GM23338 (cell line): Measurements from ENCODE around the gene HES3. TPM values are rescaled to one million over a fixed set of nuclear protein-coding genes. Genes with fewer than 3 reads are reported as not detected.

Experiments
- ATAC-seq: fragments of 200-7000 bp; cut with Tn5 transposase; 3 replicates; pipeline ENCODE4 v1.9.1; 2020
- DNase-seq: peaks from one replicate; pipeline ENCODE4 v3.0.0-alpha.2; 2015; ENCODE audit warnings: low spot score
- H2AFZ ChIP-seq: fragments of 200-600 bp; sonication (generic); 2 replicates; pipeline ENCODE4 v1.8.0; 2016; ENCODE audit warnings: antibody characterized with exemption, mild to moderate bottlenecking, moderate library complexity
- H3F3A ChIP-seq: fragments of 200-600 bp; sonication (generic); replicated peaks from 2 replicates; pipeline ENCODE4 v1.8.0; 2017; ENCODE audit warnings: antibody characterized with exemption, mixed run types, low read depth
- H3K27ac ChIP-seq: fragments of 200-600 bp; sonication (generic); 2 replicates; pipeline ENCODE4 v1.6.1; 2016; ENCODE audit warnings: low read depth
- H3K27me3 ChIP-seq: fragments of 200-600 bp; sonication (generic); 2 replicates; pipeline ENCODE4 v1.8.0; 2016; ENCODE audit warnings: mild to moderate bottlenecking, mixed run types, moderate library complexity; ENCODE audit not compliant: insufficient read depth
- H3K36me3 ChIP-seq: fragments of 200-600 bp; sonication (generic); 2 replicates; pipeline ENCODE4 v1.8.0; 2016; ENCODE audit warnings: mild to moderate bottlenecking; ENCODE audit not compliant: insufficient read depth
- H3K4me1 ChIP-seq: fragments of 200-600 bp; sonication (generic); 2 replicates; pipeline ENCODE4 v1.8.0; 2016; ENCODE audit warnings: mild to moderate bottlenecking, moderate library complexity; ENCODE audit not compliant: insufficient read depth
- H3K4me2 ChIP-seq: fragments of 200-600 bp; sonication (generic); 2 replicates; pipeline ENCODE4 v1.7.1; 2017; ENCODE audit warnings: mixed run types
- H3K4me3 ChIP-seq: fragments of 200-600 bp; sonication (generic); 2 replicates; pipeline ENCODE4 v1.6.1; 2016; ENCODE audit warnings: mixed run types
- H3K79me2 ChIP-seq: fragments of 200-600 bp; sonication (generic); replicated peaks from 2 replicates; pipeline ENCODE4 v1.8.0; 2017; ENCODE audit warnings: mild to moderate bottlenecking; ENCODE audit not compliant: insufficient read depth
- H3K9me2 ChIP-seq: fragments of 200-600 bp; sonication (generic); 2 replicates; pipeline ENCODE4 v1.8.0; 2017; ENCODE audit not compliant: insufficient read depth
- H4K20me1 ChIP-seq: fragments of 200-600 bp; sonication (generic); replicated peaks from 2 replicates; pipeline ENCODE4 v1.8.0; 2017; ENCODE audit warnings: mild to moderate bottlenecking; ENCODE audit not compliant: insufficient read depth
- H3K27ac Mint-ChIP-seq: 2 replicates; pipeline ENCODE4 v1.8.0; 2020; ENCODE audit warnings: inconsistent platforms, mild to moderate bottlenecking, moderate library complexity, mixed read lengths
- H3K27me3 Mint-ChIP-seq: 3 replicates; pipeline ENCODE4 v1.8.0; 2022; ENCODE audit warnings: low read depth, mild to moderate bottlenecking, moderate library complexity, mixed read lengths, inconsistent platforms; ENCODE audit not compliant: insufficient read depth, poor library complexity
- H3K36me3 Mint-ChIP-seq: 3 replicates; pipeline ENCODE4 v1.8.0; 2021; ENCODE audit warnings: low read depth, mild to moderate bottlenecking, inconsistent platforms, moderate library complexity, mixed read lengths
- H3K4me1 Mint-ChIP-seq: 3 replicates; pipeline ENCODE4 v1.8.0; 2020; ENCODE audit warnings: mild to moderate bottlenecking, inconsistent platforms, mixed read lengths
- H3K4me3 Mint-ChIP-seq: 3 replicates; pipeline ENCODE4 v1.8.0; 2021; ENCODE audit warnings: moderate library complexity, mild to moderate bottlenecking, inconsistent platforms, mixed read lengths
- H3K9me3 Mint-ChIP-seq: 3 replicates; pipeline ENCODE4 v1.8.0; 2020; ENCODE audit warnings: moderate library complexity, mild to moderate bottlenecking, inconsistent platforms, mixed read lengths
- CREB1 ChIP-seq: fragments of 250-450 bp; sonication (Bioruptor Pico); IDR thresholded peaks from 2 replicates; pipeline ENCODE4 v1.5.0; 2020; ENCODE audit warnings: low read depth, mild to moderate bottlenecking, moderate library complexity
- EZH2 ChIP-seq: fragments of 200-600 bp; sonication (generic); IDR thresholded peaks from one replicate; pipeline ENCODE4 v1.8.0; 2017; ENCODE audit warnings: antibody characterized with exemption, mild to moderate bottlenecking, low read depth; ENCODE audit not compliant: unreplicated experiment
- EZH2phosphoT487 ChIP-seq: fragments of 200-600 bp; sonication (generic); IDR thresholded peaks from one replicate; pipeline ENCODE4 v1.8.1; 2018; ENCODE audit warnings: antibody characterized with exemption; ENCODE audit not compliant: unreplicated experiment
- JUNB ChIP-seq: IDR thresholded peaks from one replicate; pipeline ENCODE4 v1.6.1; 2016; ENCODE audit warnings: antibody characterized with exemption; ENCODE audit not compliant: unreplicated experiment
- NANOG ChIP-seq: IDR thresholded peaks from 2 replicates; pipeline ENCODE4 v1.6.1; 2016; ENCODE audit warnings: antibody characterized with exemption, borderline replicate concordance
- POLR2AphosphoS5 ChIP-seq: IDR thresholded peaks from 2 replicates; pipeline ENCODE4 v1.6.1; 2016; ENCODE audit warnings: antibody characterized with exemption, low read depth
- STAT1 ChIP-seq: IDR thresholded peaks from one replicate; pipeline ENCODE4 v1.6.1; 2016; ENCODE audit warnings: antibody characterized with exemption; ENCODE audit not compliant: unreplicated experiment
- ZNF114 ChIP-seq: fragments of 250-450 bp; sonication (Bioruptor Pico); IDR thresholded peaks from 2 replicates; pipeline ENCODE4 v1.5.0; 2020; ENCODE audit warnings: mild to moderate bottlenecking, moderate library complexity
- ZNF331 ChIP-seq: fragments of 250-450 bp; sonication (Bioruptor Pico); IDR thresholded peaks from 2 replicates; pipeline ENCODE4 v1.5.0; 2020; ENCODE audit warnings: low read depth, mild to moderate bottlenecking, moderate library complexity
- polyA plus RNA-seq: library from polyadenylated mRNA; unstranded; fragments of >200 nt; fragmentation: Nextera tagmentation; extraction: Ambion mirVana; gene quantifications from 2 replicates; pipeline ENCODE4 v1.2.1, GENCODE V29; 2016
- total RNA-seq: library from RNA; depleted of rRNA; stranded (reverse); fragments of >200 nt; shearing (Covaris generic); gene quantifications from 2 replicates; pipeline ENCODE4 v1.2.3, GENCODE V29; 2014
- TF ChIP-seq, protein P1 (sequence below): fragments of 250-450 bp; sonication (Bioruptor Pico); IDR thresholded peaks from 2 replicates; pipeline ENCODE4 v1.5.0; 2020; ENCODE audit warnings: mild to moderate bottlenecking, moderate library complexity
- TF ChIP-seq, protein P2 (sequence below): IDR thresholded peaks from one replicate; pipeline ENCODE4 v1.6.1; 2018; ENCODE audit warnings: antibody characterized with exemption; ENCODE audit not compliant: unreplicated experiment
- TF ChIP-seq, protein P3 (sequence below): IDR thresholded peaks from 2 replicates; pipeline ENCODE4 v1.6.1; 2016; ENCODE audit warnings: antibody characterized with exemption
- TF ChIP-seq, protein P4 (sequence below), 2 experiments: fragments of 200-600 bp in 1 of 2; sonication (generic) in 1 of 2; conservative IDR thresholded peaks; 2 replicates each; pipeline versions ENCODE4 v1.5.1 to v1.6.1; 2016 to 2017; ENCODE audit warnings: antibody characterized with exemption in 2 of 2, low read depth in 2 of 2, mild to moderate bottlenecking in 2 of 2, moderate library complexity in 1 of 2

Gene HES3
- total and polyA plus RNA-seq, 2 experiments from 2014 or later: 7.1 to 50.4 TPM

DNA sequence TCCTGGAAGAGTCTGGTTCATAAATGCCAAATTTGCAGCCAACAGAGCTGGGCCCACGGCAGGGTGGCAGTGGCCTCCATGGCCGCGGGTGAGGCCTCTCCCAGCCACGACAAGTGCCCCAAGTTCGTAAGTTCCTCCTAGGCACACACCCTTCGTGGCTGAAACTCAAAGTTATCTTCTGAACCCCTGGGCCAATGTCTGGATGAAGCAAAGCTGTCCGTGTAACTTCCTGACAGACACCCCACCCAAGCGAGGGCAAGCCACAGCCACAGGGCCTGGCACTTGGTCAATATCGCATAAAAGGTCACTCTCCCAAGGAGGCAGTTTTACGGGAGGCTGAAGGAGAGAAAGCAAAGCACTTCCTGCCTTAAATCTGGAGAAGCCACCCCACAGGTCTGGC is 44.7 kb downstream of the HES3 start:
- DNase-seq (no peak), ATAC-seq (no peak)
- Mint-ChIP-seq H3K4me3 (no peak overlapping the region), H3K27ac (no peak overlapping the region), H3K27me3 (peaks cover 4% of the 10 kb centered on the region), H3K9me3 (no peaks in the 10 kb centered on the region), H3K4me1 (no peaks in the 10 kb centered on the region; the same call in 2 of the 3 replicates), H3K36me3 (peaks cover 7% of the 10 kb centered on the region)
- no peaks in the 10 kb centered on the region; the same call in 1 of the 2 replicates for H3F3A ChIP-seq
- H3K36me3 ChIP-seq: 0 out of 2 replicates have a peak, but pooled peaks cover 7% of the 10 kb centered on the region
- no peak overlapping the region for H2AFZ ChIP-seq
- no peaks in the 10 kb centered on the region for H3K9me2 ChIP-seq
- H3K4me2 ChIP-seq: no peak overlapping the region
- TF ChIP-seq NANOG (no peak), CREB1 (no peak), POLR2AphosphoS5 (no peak), ZNF114 (CRISPR knock-in tag) (no peak), STAT1 (no peak), EZH2phosphoT487 (no peak), ZNF331 (CRISPR knock-in tag) (no peak), EZH2 (no peak), JUNB (no peak)
- TF ChIP-seq, protein P1, sequence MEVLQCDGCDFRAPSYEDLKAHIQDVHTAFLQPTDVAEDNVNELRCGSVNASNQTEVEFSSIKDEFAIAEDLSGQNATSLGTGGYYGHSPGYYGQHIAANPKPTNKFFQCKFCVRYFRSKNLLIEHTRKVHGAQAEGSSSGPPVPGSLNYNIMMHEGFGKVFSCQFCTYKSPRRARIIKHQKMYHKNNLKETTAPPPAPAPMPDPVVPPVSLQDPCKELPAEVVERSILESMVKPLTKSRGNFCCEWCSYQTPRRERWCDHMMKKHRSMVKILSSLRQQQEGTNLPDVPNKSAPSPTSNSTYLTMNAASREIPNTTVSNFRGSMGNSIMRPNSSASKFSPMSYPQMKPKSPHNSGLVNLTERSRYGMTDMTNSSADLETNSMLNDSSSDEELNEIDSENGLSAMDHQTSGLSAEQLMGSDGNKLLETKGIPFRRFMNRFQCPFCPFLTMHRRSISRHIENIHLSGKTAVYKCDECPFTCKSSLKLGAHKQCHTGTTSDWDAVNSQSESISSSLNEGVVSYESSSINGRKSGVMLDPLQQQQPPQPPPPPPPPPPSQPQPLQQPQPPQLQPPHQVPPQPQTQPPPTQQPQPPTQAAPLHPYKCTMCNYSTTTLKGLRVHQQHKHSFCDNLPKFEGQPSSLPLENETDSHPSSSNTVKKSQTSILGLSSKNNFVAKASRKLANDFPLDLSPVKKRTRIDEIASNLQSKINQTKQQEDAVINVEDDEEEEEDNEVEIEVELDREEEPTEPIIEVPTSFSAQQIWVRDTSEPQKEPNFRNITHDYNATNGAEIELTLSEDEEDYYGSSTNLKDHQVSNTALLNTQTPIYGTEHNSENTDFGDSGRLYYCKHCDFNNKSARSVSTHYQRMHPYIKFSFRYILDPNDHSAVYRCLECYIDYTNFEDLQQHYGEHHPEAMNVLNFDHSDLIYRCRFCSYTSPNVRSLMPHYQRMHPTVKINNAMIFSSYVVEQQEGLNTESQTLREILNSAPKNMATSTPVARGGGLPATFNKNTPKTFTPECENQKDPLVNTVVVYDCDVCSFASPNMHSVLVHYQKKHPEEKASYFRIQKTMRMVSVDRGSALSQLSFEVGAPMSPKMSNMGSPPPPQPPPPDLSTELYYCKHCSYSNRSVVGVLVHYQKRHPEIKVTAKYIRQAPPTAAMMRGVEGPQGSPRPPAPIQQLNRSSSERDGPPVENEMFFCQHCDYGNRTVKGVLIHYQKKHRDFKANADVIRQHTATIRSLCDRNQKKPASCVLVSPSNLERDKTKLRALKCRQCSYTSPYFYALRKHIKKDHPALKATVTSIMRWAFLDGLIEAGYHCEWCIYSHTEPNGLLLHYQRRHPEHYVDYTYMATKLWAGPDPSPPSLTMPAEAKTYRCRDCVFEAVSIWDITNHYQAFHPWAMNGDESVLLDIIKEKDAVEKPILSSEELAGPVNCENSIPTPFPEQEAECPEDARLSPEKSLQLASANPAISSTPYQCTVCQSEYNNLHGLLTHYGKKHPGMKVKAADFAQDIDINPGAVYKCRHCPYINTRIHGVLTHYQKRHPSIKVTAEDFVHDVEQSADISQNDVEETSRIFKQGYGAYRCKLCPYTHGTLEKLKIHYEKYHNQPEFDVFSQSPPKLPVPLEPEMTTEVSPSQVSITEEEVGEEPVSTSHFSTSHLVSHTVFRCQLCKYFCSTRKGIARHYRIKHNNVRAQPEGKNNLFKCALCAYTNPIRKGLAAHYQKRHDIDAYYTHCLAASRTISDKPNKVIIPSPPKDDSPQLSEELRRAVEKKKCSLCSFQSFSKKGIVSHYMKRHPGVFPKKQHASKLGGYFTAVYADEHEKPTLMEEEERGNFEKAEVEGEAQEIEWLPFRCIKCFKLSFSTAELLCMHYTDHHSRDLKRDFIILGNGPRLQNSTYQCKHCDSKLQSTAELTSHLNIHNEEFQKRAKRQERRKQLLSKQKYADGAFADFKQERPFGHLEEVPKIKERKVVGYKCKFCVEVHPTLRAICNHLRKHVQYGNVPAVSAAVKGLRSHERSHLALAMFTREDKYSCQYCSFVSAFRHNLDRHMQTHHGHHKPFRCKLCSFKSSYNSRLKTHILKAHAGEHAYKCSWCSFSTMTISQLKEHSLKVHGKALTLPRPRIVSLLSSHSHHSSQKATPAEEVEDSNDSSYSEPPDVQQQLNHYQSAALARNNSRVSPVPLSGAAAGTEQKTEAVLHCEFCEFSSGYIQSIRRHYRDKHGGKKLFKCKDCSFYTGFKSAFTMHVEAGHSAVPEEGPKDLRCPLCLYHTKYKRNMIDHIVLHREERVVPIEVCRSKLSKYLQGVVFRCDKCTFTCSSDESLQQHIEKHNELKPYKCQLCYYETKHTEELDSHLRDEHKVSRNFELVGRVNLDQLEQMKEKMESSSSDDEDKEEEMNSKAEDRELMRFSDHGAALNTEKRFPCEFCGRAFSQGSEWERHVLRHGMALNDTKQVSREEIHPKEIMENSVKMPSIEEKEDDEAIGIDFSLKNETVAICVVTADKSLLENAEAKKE: no peak
- TF ChIP-seq, protein P2, sequence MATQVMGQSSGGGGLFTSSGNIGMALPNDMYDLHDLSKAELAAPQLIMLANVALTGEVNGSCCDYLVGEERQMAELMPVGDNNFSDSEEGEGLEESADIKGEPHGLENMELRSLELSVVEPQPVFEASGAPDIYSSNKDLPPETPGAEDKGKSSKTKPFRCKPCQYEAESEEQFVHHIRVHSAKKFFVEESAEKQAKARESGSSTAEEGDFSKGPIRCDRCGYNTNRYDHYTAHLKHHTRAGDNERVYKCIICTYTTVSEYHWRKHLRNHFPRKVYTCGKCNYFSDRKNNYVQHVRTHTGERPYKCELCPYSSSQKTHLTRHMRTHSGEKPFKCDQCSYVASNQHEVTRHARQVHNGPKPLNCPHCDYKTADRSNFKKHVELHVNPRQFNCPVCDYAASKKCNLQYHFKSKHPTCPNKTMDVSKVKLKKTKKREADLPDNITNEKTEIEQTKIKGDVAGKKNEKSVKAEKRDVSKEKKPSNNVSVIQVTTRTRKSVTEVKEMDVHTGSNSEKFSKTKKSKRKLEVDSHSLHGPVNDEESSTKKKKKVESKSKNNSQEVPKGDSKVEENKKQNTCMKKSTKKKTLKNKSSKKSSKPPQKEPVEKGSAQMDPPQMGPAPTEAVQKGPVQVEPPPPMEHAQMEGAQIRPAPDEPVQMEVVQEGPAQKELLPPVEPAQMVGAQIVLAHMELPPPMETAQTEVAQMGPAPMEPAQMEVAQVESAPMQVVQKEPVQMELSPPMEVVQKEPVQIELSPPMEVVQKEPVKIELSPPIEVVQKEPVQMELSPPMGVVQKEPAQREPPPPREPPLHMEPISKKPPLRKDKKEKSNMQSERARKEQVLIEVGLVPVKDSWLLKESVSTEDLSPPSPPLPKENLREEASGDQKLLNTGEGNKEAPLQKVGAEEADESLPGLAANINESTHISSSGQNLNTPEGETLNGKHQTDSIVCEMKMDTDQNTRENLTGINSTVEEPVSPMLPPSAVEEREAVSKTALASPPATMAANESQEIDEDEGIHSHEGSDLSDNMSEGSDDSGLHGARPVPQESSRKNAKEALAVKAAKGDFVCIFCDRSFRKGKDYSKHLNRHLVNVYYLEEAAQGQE: no peak
- TF ChIP-seq, protein P3, sequence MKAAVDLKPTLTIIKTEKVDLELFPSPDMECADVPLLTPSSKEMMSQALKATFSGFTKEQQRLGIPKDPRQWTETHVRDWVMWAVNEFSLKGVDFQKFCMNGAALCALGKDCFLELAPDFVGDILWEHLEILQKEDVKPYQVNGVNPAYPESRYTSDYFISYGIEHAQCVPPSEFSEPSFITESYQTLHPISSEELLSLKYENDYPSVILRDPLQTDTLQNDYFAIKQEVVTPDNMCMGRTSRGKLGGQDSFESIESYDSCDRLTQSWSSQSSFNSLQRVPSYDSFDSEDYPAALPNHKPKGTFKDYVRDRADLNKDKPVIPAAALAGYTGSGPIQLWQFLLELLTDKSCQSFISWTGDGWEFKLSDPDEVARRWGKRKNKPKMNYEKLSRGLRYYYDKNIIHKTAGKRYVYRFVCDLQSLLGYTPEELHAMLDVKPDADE: no peak
- TF ChIP-seq, protein P4, sequence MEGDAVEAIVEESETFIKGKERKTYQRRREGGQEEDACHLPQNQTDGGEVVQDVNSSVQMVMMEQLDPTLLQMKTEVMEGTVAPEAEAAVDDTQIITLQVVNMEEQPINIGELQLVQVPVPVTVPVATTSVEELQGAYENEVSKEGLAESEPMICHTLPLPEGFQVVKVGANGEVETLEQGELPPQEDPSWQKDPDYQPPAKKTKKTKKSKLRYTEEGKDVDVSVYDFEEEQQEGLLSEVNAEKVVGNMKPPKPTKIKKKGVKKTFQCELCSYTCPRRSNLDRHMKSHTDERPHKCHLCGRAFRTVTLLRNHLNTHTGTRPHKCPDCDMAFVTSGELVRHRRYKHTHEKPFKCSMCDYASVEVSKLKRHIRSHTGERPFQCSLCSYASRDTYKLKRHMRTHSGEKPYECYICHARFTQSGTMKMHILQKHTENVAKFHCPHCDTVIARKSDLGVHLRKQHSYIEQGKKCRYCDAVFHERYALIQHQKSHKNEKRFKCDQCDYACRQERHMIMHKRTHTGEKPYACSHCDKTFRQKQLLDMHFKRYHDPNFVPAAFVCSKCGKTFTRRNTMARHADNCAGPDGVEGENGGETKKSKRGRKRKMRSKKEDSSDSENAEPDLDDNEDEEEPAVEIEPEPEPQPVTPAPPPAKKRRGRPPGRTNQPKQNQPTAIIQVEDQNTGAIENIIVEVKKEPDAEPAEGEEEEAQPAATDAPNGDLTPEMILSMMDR (conservative IDR thresholded peaks at IDR 0.05; ENCODE audit: low read depth in 2 of 2): no peak
- no peaks in the 10 kb centered on the region for H3K27me3 ChIP-seq
- H3K27ac ChIP-seq: no peak overlapping the region
- no peaks in the 10 kb centered on the region for H3K79me2 ChIP-seq
- H3K4me1 ChIP-seq: no peaks in the 10 kb centered on the region
- H3K4me3 ChIP-seq: no peak overlapping the region
- no peaks in the 10 kb centered on the region; the same call in 1 of the 2 replicates for H4K20me1 ChIP-seq
